IMR-90 (cell line): ENCODE data around the gene TMEM181. TPM values are rescaled to one million over a fixed set of nuclear protein-coding genes. Genes with fewer than 3 reads are reported as not detected.

Experiments used
- ATAC-seq: fragments of 200-7000 bp; cut with Tn5 transposase; 2 replicates; pipeline ENCODE4 v1.9.1; 2020; ENCODE audit warnings: low read depth, mild to moderate bottlenecking, moderate library complexity
- BruUV-seq: library from RNA; stranded (reverse); fragments of 400-500 nt; replicated peaks from 2 replicates; lab custom pipeline; 2021; lab: Mats Ljungman, UMichigan
- CTCF ChIA-PET: fragments of 300-600 bp; formaldehyde crosslinking; extraction: SDS; loops from one replicate; lab custom pipeline; 2021; ENCODE audit warnings: antibody characterized with exemption; lab: Yijun Ruan, JAX
- POLR2A ChIA-PET: fragments of 300-600 bp; sonication (Branson Sonifier 250); formaldehyde crosslinking; loops from one replicate; lab custom pipeline; 2022; ENCODE audit warnings: antibody characterized with exemption; ENCODE audit not compliant: unreplicated experiment; lab: Charles Lee
- DNase-seq: peaks from one replicate; pipeline ENCODE4 v3.0.0; 2013
- H2AFZ ChIP-seq: replicated peaks from 2 replicates; pipeline ENCODE3; 2013; ENCODE audit warnings: low read length, mild to moderate bottlenecking; ENCODE audit not compliant: poor library complexity
- H2AK5ac ChIP-seq: 2 replicates; pipeline ENCODE4 v1.6.1; 2013; ENCODE audit warnings: low read depth, low read length, inconsistent platforms
- H2AK9ac ChIP-seq: replicated peaks from 2 replicates; pipeline ENCODE3; 2013; ENCODE audit warnings: mild to moderate bottlenecking, low read depth, low read length, moderate library complexity; ENCODE audit not compliant: poor library complexity
- H2BK120ac ChIP-seq: 2 replicates; pipeline ENCODE4 v1.6.1; 2013; ENCODE audit warnings: low read depth, low read length, inconsistent platforms
- H2BK15ac ChIP-seq: 3 replicates; pipeline ENCODE4 v1.6.1; 2013; ENCODE audit warnings: low read depth, low read length, inconsistent platforms
- H2BK20ac ChIP-seq: 2 replicates; pipeline ENCODE4 v1.6.1; 2013; ENCODE audit warnings: low read depth, mild to moderate bottlenecking, inconsistent platforms, low read length, moderate library complexity
- H2BK5ac ChIP-seq: 2 replicates; pipeline ENCODE4 v1.6.1; 2013; ENCODE audit warnings: mild to moderate bottlenecking, low read depth, low read length, inconsistent platforms; ENCODE audit not compliant: poor library complexity, severe bottlenecking
- H3K14ac ChIP-seq: replicated peaks from 2 replicates; pipeline ENCODE4 v1.6.1; 2013; ENCODE audit warnings: low read depth, low read length, inconsistent platforms
- H3K18ac ChIP-seq: 2 replicates; pipeline ENCODE4 v1.6.1; 2013; ENCODE audit warnings: low read depth, low read length, control low read depth
- H3K23ac ChIP-seq: 2 replicates; pipeline ENCODE4 v1.6.1; 2013; ENCODE audit warnings: low read depth, low read length, inconsistent platforms
- H3K27ac ChIP-seq: 2 replicates; pipeline ENCODE4 v1.5.1; 2013; ENCODE audit warnings: mild to moderate bottlenecking, control low read depth, low read length; ENCODE audit not compliant: insufficient read depth
- H3K27me3 ChIP-seq: 2 replicates; pipeline ENCODE4 v1.6.1; 2013; ENCODE audit warnings: low read length; ENCODE audit not compliant: control insufficient read depth, insufficient read depth
- H3K36me3 ChIP-seq: 2 replicates; pipeline ENCODE4 v1.6.1; 2013; ENCODE audit warnings: low read length, mixed read lengths; ENCODE audit not compliant: control insufficient read depth, insufficient read depth
- H3K4ac ChIP-seq: 2 replicates; pipeline ENCODE4 v1.6.1; 2013; ENCODE audit warnings: low read depth, low read length, inconsistent platforms
- H3K4me1 ChIP-seq: 2 replicates; pipeline ENCODE4 v1.6.1; 2013; ENCODE audit warnings: low read length, mixed read lengths; ENCODE audit not compliant: control insufficient read depth, insufficient read depth
- H3K4me2 ChIP-seq: 2 replicates; pipeline ENCODE4 v1.6.1; 2013; ENCODE audit warnings: low read depth, mild to moderate bottlenecking, control low read depth, low read length, moderate library complexity
- H3K4me3 ChIP-seq: 2 replicates; pipeline ENCODE4 v1.5.1; 2013; ENCODE audit warnings: low read depth, mild to moderate bottlenecking, control low read depth, low read length, moderate library complexity; ENCODE audit not compliant: insufficient read depth
- H3K56ac ChIP-seq: 2 replicates; pipeline ENCODE4 v1.6.1; 2013; ENCODE audit warnings: low read length, inconsistent platforms; ENCODE audit not compliant: insufficient read depth; ENCODE audit errors: extremely low read depth
- H3K79me1 ChIP-seq, 2 experiments: 2 replicates each; pipeline ENCODE4 v1.6.1; 2013; ENCODE audit warnings: low read length in 2 of 2, inconsistent platforms in 1 of 2, low read depth in 1 of 2
- H3K9ac ChIP-seq: 2 replicates; pipeline ENCODE4 v1.6.1; 2013; ENCODE audit warnings: low read depth, low read length, control low read depth
- H3K9me1 ChIP-seq: 2 replicates; pipeline ENCODE4 v1.6.1; 2013; ENCODE audit warnings: low read length, inconsistent platforms; ENCODE audit not compliant: insufficient read depth
- H3K9me3 ChIP-seq: 2 replicates; pipeline ENCODE4 v1.6.1; 2013; ENCODE audit warnings: low read length; ENCODE audit not compliant: control insufficient read depth, insufficient read depth
- H4K20me1 ChIP-seq: 2 replicates; pipeline ENCODE4 v1.6.1; 2013; ENCODE audit warnings: low read length, inconsistent platforms; ENCODE audit not compliant: insufficient read depth
- H4K5ac ChIP-seq: 2 replicates; pipeline ENCODE4 v1.6.1; 2013; ENCODE audit warnings: mild to moderate bottlenecking, low read depth, low read length, control low read depth
- H4K8ac ChIP-seq, 2 experiments: 2 replicates each; pipeline ENCODE4 v1.6.1; 2013; ENCODE audit warnings: low read depth in 2 of 2, low read length in 2 of 2, control low read depth in 1 of 2, inconsistent platforms in 1 of 2
- H4K91ac ChIP-seq: 2 replicates; pipeline ENCODE4 v1.6.1; 2013; ENCODE audit warnings: low read depth, low read length, inconsistent platforms; ENCODE audit not compliant: insufficient read depth
- BHLHE40 ChIP-seq: fragments of 150-350 bp; IDR thresholded peaks from 2 replicates; pipeline ENCODE4 v1.6.1; 2016; ENCODE audit warnings: mild to moderate bottlenecking, low read depth, low read length
- CEBPB ChIP-seq: IDR thresholded peaks from 2 replicates; pipeline ENCODE4 v1.6.1; 2012; ENCODE audit warnings: low read depth, low read length, improper control_type of control experiment
- CHD1 ChIP-seq: IDR thresholded peaks from 2 replicates; pipeline ENCODE4 v1.6.1; 2012; ENCODE audit warnings: low read depth, low read length, improper control_type of control experiment
- ELK1 ChIP-seq: fragments of 150-350 bp; IDR thresholded peaks from 2 replicates; pipeline ENCODE4 v1.6.1; 2016; ENCODE audit warnings: low read depth, mild to moderate bottlenecking, low read length, moderate library complexity, borderline replicate concordance
- MAFK ChIP-seq: IDR thresholded peaks from 2 replicates; pipeline ENCODE4 v1.6.1; 2012; ENCODE audit warnings: low read depth, low read length, improper control_type of control experiment
- MAZ ChIP-seq: IDR thresholded peaks from 2 replicates; pipeline ENCODE4 v1.6.1; 2012; ENCODE audit warnings: low read depth, mild to moderate bottlenecking, low read length, improper control_type of control experiment, moderate library complexity, borderline replicate concordance
- MXI1 ChIP-seq: IDR thresholded peaks from 2 replicates; pipeline ENCODE4 v1.6.1; 2012; ENCODE audit warnings: low read depth, mild to moderate bottlenecking, low read length, moderate library complexity, borderline replicate concordance
- NFE2L2 ChIP-seq: fragments of 150-350 bp; IDR thresholded peaks from 2 replicates; pipeline ENCODE4 v1.6.1; 2016; ENCODE audit warnings: low read depth, mild to moderate bottlenecking, low read length
- POLR2A ChIP-seq: IDR thresholded peaks from 2 replicates; pipeline ENCODE4 v1.6.1; 2012; ENCODE audit warnings: mild to moderate bottlenecking, low read depth, low read length
- RAD21 ChIP-seq: IDR thresholded peaks from 2 replicates; pipeline ENCODE4 v1.6.1; 2012; ENCODE audit warnings: low read length, improper control_type of control experiment
- RCOR1 ChIP-seq: IDR thresholded peaks from 2 replicates; pipeline ENCODE4 v1.6.1; 2012; ENCODE audit warnings: mild to moderate bottlenecking, low read length, improper control_type of control experiment; ENCODE audit not compliant: insufficient replicate concordance
- RFX5 ChIP-seq: IDR thresholded peaks from 2 replicates; pipeline ENCODE4 v1.8.0; 2012; ENCODE audit warnings: low read depth, mild to moderate bottlenecking, low read length, moderate library complexity
- SMC3 ChIP-seq: fragments of 150-350 bp; IDR thresholded peaks from 2 replicates; pipeline ENCODE4 v1.6.1; 2016; ENCODE audit warnings: low read depth, mild to moderate bottlenecking, antibody characterized with exemption, low read length, moderate library complexity
- USF2 ChIP-seq: fragments of 150-350 bp; IDR thresholded peaks from 2 replicates; pipeline ENCODE4 v1.6.1; 2017; ENCODE audit warnings: mild to moderate bottlenecking, antibody characterized with exemption, low read length, low read depth
- WGBS, 2 experiments: methylation state at CpG; one replicate each; pipeline versions ENCODE4 v1.1.5 to v1.1.7; 2013; ENCODE audit warnings: missing lambda C conversion rate in 2 of 2; ENCODE audit not compliant: insufficient read length in 1 of 2; ENCODE audit errors: extremely low coverage in 2 of 2; 5-methylcytosine and 5-hydroxymethylcytosine counted together
- dilution Hi-C: fragments of 300-500 bp; cut with HindIII; formaldehyde crosslinking; loops from one replicate; pipeline ENCODE4 v1.14.3; 2018; ENCODE audit warnings: low sequenced_read_pairs; ENCODE audit not compliant: unreplicated experiment
- in situ Hi-C: fragments of 300-500 bp; cut with MboI; formaldehyde crosslinking; loops from 3 replicates; pipeline ENCODE4 v1.14.3; 2019; ENCODE audit warnings: low sequenced_read_pairs, inconsistent platforms, mixed read lengths
- intact Hi-C: fragments of 100-400 bp; cut with micrococcal nuclease; formaldehyde crosslinking; loops from 2 replicates; pipeline ENCODE4 v1.10.0; 2022
- polyA plus RNA-seq, 3 experiments: library from polyadenylated mRNA; depleted of rRNA; stranded (reverse); fragments of >200 nt; gene quantifications; 2 replicates each; pipeline ENCODE4 v1.2.3, GENCODE V29; 2012; ENCODE audit warnings: low replicate concordance in 1 of 3
- total RNA-seq: library from RNA; depleted of rRNA; stranded (reverse); fragments of >200 nt; gene quantifications from 2 replicates; pipeline ENCODE4 v1.2.3, GENCODE V29; 2012
- TF ChIP-seq, protein P1 (sequence below): conservative IDR thresholded peaks from 2 replicates; pipeline ENCODE4 v1.5.1; 2012; ENCODE audit warnings: mild to moderate bottlenecking, low read depth, low read length, improper control_type of control experiment

The TMEM181 gene
- total and polyA plus RNA-seq, 2 of the 4 experiments (the other 2 are of a cell fraction), result 22.8 to 27.8 TPM

DNA sequence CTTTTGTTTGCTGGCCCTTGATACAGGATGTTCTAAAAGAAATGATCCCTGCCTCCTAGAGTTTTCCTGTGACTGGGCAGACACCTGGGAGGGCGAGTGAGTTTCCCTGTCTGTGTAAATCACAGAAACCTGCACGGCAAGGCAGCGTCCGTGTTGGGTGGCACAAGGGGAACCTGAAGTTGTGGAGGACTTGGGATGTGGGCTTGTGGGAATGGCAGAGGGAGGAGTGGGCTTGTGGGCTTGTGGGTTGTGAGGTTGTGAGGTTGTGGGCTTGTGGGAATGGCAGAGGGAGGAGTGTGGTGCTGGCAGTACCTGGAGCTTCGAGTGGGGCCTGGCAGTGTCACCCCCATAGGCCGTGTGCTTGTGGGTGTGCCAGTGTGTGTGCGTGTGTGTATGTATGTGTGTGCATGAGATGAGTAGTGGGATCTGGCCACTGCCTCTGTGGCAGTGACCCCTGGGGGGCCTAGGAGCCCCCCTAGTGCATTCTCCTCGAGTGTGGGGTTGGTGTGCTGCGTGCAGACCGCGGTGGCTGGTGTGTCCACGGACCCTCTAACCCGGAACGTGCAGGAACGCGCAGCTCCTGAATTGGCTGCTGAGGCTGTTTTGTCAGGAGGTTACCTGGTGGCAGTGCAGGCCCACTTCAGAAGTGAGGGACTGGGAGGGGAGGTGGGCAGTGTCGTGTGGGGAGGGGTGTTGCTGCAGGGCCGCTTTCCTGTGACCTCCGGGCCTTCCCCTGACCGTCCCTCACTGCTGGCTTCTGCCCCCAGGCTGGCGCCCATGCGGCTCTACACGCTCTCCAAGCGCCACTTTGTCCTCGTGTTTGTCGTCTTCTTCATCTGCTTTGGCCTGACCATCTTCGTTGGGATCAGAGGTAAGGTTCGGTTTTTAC lies 13.0 kb downstream of the TMEM181 start:
- no peak overlapping the region for H3K18ac ChIP-seq
- H2AFZ ChIP-seq, result no peak overlapping the region
- H3K9me3 ChIP-seq, result no peaks in the 10 kb centered on the region
- no peak overlapping the region for H3K56ac ChIP-seq
- DNase-seq (no peak), ATAC-seq (no peak)
- H3K36me3 ChIP-seq, result peaks cover 10% of the 10 kb centered on the region
- H4K91ac ChIP-seq, result no peak overlapping the region
- no peak overlapping the region for H4K8ac ChIP-seq
- ChIA-PET CTCF (no interaction called here), POLR2A (no interaction called here)
- H3K9me1 ChIP-seq, result peaks cover 8% of the 10 kb centered on the region
- no peak overlapping the region for H3K4me3 ChIP-seq
- H2AK5ac ChIP-seq, result no peak overlapping the region
- no peak overlapping the region for H2BK120ac ChIP-seq
- no peak overlapping the region for H3K9ac ChIP-seq
- no peak overlapping the region for H3K27ac ChIP-seq
- BruUV-seq, result no TSS peak
- no peak overlapping the region for H4K5ac ChIP-seq
- peaks cover 1% of the 10 kb centered on the region for H3K4me1 ChIP-seq
- H3K4ac ChIP-seq, result no peak overlapping the region
- H2BK5ac ChIP-seq, result no peak overlapping the region
- no peak overlapping the region for H3K4me2 ChIP-seq
- H2BK15ac ChIP-seq, result no peak overlapping the region
- no peak overlapping the region for H2AK9ac ChIP-seq
- no peak overlapping the region for H3K14ac ChIP-seq
- in situ Hi-C loops, result no loop called here
- intact Hi-C loops, result no loop called here
- H3K79me1 ChIP-seq, result peaks cover 34 to 75% of the 10 kb centered on the region in 2 experiments
- H2BK20ac ChIP-seq, result no peak overlapping the region
- dilution Hi-C loops, result no loop called here
- H4K20me1 ChIP-seq, result peaks cover 62% of the 10 kb centered on the region
- 97% methylated on average over 18 of the region's 28 CpGs; no CpG with 5 or more reads in 1 of the 2 experiments for WGBS, 2 experiments
- no peaks in the 10 kb centered on the region for H3K27me3 ChIP-seq
- H3K23ac ChIP-seq, result no peak overlapping the region
- TF ChIP-seq RAD21 (no peak), USF2 (no peak), CEBPB (no peak), ELK1 (no peak), CHD1 (no peak), SMC3 (no peak), BHLHE40 (no peak), MXI1 (no peak), NFE2L2 (no peak), POLR2A (no peak), RFX5 (no peak), MAFK (no peak), RCOR1 (no peak), MAZ (no peak)
- TF ChIP-seq, protein P1, sequence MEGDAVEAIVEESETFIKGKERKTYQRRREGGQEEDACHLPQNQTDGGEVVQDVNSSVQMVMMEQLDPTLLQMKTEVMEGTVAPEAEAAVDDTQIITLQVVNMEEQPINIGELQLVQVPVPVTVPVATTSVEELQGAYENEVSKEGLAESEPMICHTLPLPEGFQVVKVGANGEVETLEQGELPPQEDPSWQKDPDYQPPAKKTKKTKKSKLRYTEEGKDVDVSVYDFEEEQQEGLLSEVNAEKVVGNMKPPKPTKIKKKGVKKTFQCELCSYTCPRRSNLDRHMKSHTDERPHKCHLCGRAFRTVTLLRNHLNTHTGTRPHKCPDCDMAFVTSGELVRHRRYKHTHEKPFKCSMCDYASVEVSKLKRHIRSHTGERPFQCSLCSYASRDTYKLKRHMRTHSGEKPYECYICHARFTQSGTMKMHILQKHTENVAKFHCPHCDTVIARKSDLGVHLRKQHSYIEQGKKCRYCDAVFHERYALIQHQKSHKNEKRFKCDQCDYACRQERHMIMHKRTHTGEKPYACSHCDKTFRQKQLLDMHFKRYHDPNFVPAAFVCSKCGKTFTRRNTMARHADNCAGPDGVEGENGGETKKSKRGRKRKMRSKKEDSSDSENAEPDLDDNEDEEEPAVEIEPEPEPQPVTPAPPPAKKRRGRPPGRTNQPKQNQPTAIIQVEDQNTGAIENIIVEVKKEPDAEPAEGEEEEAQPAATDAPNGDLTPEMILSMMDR, result no peak
